ENCODE results near the gene ABI1. TPM values are rescaled to one million over a fixed set of nuclear protein-coding genes. Genes with fewer than 3 reads are reported as not detected.

Gene ABI1
- total and polyA plus RNA-seq, 8 donors: 13.0 to 30.0 (median 18.2) TPM

DNA sequence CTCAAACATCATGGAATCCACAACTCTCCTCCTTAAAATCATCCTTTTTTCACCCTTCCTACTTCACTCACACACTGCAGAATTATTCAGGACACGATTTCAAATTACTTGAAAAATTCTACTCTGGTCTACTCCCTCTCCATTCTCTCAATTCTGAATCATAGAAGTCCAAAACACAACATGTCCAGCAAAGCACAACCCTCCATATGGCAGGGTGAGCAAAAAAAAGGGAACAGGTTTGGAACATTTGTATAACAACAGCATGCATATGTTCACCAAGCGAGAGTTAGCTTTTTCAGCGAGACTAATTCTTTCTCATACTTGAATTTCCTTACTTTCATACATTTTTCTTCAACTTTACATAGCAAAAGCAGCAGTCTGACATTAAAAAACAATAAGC lies 73.4 kb downstream of the ABI1 start:
- 93 to 95% methylated on average over 3 of the region's 3 CpGs for WGBS, 2 donors
- H3K27me3 ChIP-seq: no peaks in the 10 kb centered on the region
- no peaks in the 10 kb centered on the region for H3K36me3 ChIP-seq
- TF ChIP-seq, protein P1, sequence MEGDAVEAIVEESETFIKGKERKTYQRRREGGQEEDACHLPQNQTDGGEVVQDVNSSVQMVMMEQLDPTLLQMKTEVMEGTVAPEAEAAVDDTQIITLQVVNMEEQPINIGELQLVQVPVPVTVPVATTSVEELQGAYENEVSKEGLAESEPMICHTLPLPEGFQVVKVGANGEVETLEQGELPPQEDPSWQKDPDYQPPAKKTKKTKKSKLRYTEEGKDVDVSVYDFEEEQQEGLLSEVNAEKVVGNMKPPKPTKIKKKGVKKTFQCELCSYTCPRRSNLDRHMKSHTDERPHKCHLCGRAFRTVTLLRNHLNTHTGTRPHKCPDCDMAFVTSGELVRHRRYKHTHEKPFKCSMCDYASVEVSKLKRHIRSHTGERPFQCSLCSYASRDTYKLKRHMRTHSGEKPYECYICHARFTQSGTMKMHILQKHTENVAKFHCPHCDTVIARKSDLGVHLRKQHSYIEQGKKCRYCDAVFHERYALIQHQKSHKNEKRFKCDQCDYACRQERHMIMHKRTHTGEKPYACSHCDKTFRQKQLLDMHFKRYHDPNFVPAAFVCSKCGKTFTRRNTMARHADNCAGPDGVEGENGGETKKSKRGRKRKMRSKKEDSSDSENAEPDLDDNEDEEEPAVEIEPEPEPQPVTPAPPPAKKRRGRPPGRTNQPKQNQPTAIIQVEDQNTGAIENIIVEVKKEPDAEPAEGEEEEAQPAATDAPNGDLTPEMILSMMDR (IDR thresholded peaks at IDR 0.05): no peak
- H3K27ac ChIP-seq: no peak overlapping the region
- H3K9me3 ChIP-seq: no peaks in the 10 kb centered on the region
- no peak for DNase-seq
- no peaks in the 10 kb centered on the region for H3K4me1 ChIP-seq
- H3K4me3 ChIP-seq: no peak overlapping the region
- ATAC-seq: no peak
- intact Hi-C loops (cut with DNase I): no loop called here
- no peak for FAIRE-seq

DNA sequence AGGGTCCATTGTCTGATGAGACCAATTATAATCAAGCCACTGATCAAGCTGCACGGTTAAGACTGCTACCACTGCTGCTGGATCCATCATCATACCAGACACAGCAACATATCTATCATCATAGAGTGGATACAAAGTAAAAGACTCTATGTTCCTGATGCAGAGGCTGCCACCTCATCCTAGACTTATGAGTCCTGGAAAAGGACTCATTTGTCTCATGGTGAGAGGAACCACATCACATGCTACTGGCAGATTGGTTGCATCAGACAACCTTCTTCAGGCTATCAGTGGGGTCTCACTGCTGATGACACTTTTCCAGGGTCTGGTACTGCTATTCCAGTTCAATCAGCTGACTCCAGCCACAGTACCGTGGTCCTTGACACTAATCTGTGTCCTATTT lies 79.0 kb downstream of the ABI1 start:
- FAIRE-seq (no peak), DNase-seq (no peak), ATAC-seq (no peak)
- Histone ChIP-seq H3K9me3 (no peaks in the 10 kb centered on the region), H3K4me1 (peaks cover 0 to 7% (median 6%) of the 10 kb centered on the region in 3 donors), H3K36me3 (no peaks in the 10 kb centered on the region), H3K27me3 (no peaks in the 10 kb centered on the region), H3K4me3 (no peak overlapping the region), H3K27ac (no peak overlapping the region)
- WGBS, 2 donors: 86 to 87% methylated on average over 2 of the region's 2 CpGs
- TF ChIP-seq, protein P1 (IDR thresholded peaks at IDR 0.05): no peak
- intact Hi-C loops (cut with DNase I): no loop called here

DNA sequence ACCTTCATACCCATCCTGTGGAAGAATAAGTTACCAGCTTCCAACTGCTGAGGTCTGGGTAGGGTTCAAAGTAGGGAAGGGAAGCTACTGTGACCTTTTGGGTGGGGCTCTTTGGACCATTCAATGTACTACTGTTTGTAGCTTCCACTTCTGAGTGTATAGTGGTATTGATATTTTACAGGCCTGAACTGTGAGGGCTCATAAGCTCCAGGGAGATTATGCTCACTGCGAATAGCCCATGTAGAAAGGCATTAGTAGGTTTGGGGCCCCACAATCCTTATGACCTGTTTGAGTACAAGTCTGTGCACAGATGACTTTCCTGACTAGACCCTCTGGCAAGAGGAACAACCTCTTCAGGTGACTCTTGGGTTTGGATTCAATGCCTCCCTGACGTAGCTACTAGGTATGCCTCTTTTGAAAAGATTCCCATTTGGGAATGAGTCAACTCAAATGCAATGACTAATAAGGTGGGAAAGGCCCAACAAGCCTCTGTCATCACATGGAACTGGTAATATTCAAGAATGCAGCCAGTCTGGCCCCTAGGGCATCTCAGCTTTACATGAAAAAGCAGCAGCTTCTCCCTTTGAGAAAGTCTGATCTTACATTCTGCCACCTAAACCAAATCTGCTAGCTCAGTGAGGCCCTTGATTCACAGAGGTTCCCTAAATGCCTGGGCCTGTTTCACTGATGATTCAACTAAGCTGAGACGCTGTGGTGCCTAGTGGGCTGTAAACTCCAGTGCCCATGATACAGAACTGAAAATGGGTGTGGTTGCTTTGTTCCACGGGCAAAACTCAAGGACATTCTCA lies 79.8 kb downstream of the ABI1 start:
- Histone ChIP-seq H3K9me3 (no peaks in the 10 kb centered on the region), H3K4me3 (no peak overlapping the region), H3K4me1 (peaks cover 0 to 7% (median 6%) of the 10 kb centered on the region in 3 donors), H3K27me3 (no peaks in the 10 kb centered on the region), H3K36me3 (no peaks in the 10 kb centered on the region), H3K27ac (peak overlapping the region in 2 of 4 donors; percentile 4 to 31)
- peak in 3 of 4 donors; percentile 52 to 72 (median 61) for ATAC-seq
- intact Hi-C loops (cut with DNase I): no loop called here
- 60% methylated on average over 4 of the region's 4 CpGs for WGBS, 2 donors
- DNase-seq: peak in 1 of 6 donors; percentile 14
- TF ChIP-seq, protein P1 (IDR thresholded peaks at IDR 0.05): no peak
- FAIRE-seq: no peak

DNA sequence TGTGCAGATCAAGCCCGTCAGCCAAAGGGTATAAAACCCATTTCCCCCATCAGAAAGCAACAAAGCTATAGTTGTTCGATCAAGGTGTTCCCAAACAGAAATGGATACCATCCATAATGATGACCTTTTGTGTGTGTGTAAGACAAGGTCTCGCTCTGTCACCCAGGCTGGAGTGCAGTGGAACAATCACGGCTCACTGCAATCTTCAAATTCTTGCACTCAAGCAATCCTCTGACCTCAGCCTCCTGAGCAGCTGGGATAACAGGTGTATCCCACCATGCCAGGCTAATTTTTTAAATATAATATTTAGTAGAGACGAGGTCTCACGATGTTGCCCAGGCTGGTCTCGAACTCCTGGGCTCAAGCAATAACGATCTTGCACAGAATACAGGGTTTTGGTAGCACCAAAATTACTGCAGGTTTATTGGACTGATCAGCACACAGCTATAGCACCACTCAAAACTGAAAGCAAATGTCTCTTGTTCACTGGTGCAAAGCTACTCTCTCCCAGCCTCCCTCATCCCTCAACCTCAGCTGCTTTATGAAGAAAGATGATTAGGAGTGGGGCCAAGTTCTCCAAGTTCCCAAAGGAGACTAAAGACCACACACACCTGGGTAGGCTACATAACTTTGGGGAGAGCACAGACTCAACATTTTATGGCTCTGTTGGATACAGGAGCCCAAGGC lies 80.5 kb downstream of the ABI1 start:
- Histone ChIP-seq H3K27ac (no peak overlapping the region), H3K27me3 (no peaks in the 10 kb centered on the region), H3K9me3 (no peaks in the 10 kb centered on the region), H3K4me1 (peaks cover 0 to 7% (median 6%) of the 10 kb centered on the region in 3 donors), H3K4me3 (no peak overlapping the region), H3K36me3 (no peaks in the 10 kb centered on the region)
- no peak for DNase-seq
- TF ChIP-seq, protein P1 (IDR thresholded peaks at IDR 0.05): no peak
- WGBS, 2 donors: 97% methylated on average over 8 of the region's 8 CpGs
- no peak for ATAC-seq
- no peak for FAIRE-seq
- intact Hi-C loops (cut with DNase I): no loop called here

All from pancreas (tissue), 10 donors.